Astrocyte (in vitro differentiated cells and primary cell): Measurements from ENCODE around the gene YJU2.

Experiments used
- CTCF ChIP-seq: IDR thresholded peaks from 2 replicates; pipeline ENCODE4 v1.5.1; 2011; ENCODE audit warnings: low read depth, mild to moderate bottlenecking, inconsistent platforms, low read length, moderate library complexity; ENCODE audit not compliant: insufficient read depth
- EZH2 ChIP-seq: IDR thresholded peaks from 2 replicates; pipeline ENCODE4 v1.6.1; 2012; ENCODE audit warnings: mild to moderate bottlenecking, low read length, inconsistent platforms; ENCODE audit not compliant: insufficient read depth

DNA sequence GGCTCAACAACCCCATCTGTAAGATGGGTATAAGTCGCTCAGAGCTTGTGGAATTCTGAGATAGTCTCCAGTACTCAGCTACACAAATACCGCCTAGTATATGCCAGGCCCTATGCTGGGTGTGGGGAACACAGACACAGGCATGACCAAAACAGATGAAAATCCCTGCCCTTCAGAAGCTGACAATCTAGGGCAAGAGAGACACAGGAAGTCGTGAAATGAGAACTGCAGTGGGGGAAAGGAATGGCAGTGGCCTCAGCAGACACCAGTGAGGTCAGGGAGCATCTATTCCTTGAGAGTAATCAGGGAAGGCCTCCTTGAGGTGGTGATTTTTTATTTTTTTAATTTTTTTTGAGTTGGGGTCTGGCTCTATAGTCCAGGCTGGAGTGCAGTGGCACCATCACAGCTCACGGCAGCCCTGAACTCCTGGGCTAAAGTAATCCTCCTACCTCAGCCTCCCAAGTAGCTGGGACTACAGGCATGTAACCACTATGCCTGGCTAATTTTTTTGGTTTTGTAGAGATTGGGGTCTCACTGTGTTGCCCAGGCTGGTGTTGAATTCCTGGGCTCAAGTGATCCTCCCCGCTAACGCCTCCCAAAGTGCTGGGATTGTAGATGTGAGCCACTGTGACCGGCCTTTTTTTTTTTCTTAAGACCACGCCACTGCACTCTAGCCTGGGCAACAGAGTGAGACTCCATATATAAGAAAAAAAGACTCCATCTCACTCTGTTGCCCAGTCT is 52.1 kb downstream of the YJU2 start:
- TF ChIP-seq EZH2 (no peak), CTCF (no peak)
